GDM1 (cell line): ENCODE results near the gene CMIP.

Experiments used
- DNase-seq: peaks from one replicate; lab custom pipeline; 2025; lab: John Stamatoyannopoulos, UW

The CMIP gene

GRCh38 chr16:81495321-81496234 is 51.0 kb downstream of the CMIP start:
- peak; percentile 20 for DNase-seq

GRCh38 chr16:81496321-81496720 is 51.7 kb downstream of the CMIP start:
- no peak for DNase-seq

GRCh38 chr16:81496742-81497141 is 52.1 kb downstream of the CMIP start:
- no peak for DNase-seq

GRCh38 chr16:81497690-81498089 is 53.1 kb downstream of the CMIP start:
- DNase-seq, result no peak

GRCh38 chr16:81498351-81498750 is 53.7 kb downstream of the CMIP start:
- no peak for DNase-seq

GRCh38 chr16:81499576-81500380 is 55.2 kb downstream of the CMIP start:
- DNase-seq, result no peak

GRCh38 chr16:81500833-81501521 is 56.4 kb downstream of the CMIP start:
- no peak for DNase-seq

GRCh38 chr16:81502396-81503070 is 57.9 kb downstream of the CMIP start:
- DNase-seq, result no peak

GRCh38 chr16:81505011-81505661 is 60.5 kb downstream of the CMIP start:
- DNase-seq, result no peak

- no peak for DNase-seq
Measured at GRCh38 chr16:81509404-81509803, 64.8 kb downstream of the CMIP start.

- no peak for DNase-seq
Measured at GRCh38 chr16:81510016-81510415, 65.4 kb downstream of the CMIP start.

GRCh38 chr16:81511371-81511770 is 66.8 kb downstream of the CMIP start:
- DNase-seq, result no peak

- no peak for DNase-seq
Measured at GRCh38 chr16:81513204-81514040, 68.8 kb downstream of the CMIP start.

- DNase-seq, result peak; percentile 14
Measured at GRCh38 chr16:81514041-81514559, 69.5 kb downstream of the CMIP start.

GRCh38 chr16:81514568-81515258 is 70.1 kb downstream of the CMIP start:
- no peak for DNase-seq

- no peak for DNase-seq
Measured at GRCh38 chr16:81515281-81515680, 70.7 kb downstream of the CMIP start.

GRCh38 chr16:81515721-81516120 is 71.1 kb downstream of the CMIP start:
- no peak for DNase-seq

GRCh38 chr16:81516478-81517149 is 72.0 kb downstream of the CMIP start:
- no peak for DNase-seq

GRCh38 chr16:81517150-81517499 is 72.5 kb downstream of the CMIP start:
- DNase-seq, result no peak
